SU-DHL-6 (cell line): ENCODE measurements around the gene ELMO2.

Source experiments
- H2AFZ ChIP-seq: fragments of 200-600 bp; sonication (generic); 2 replicates; pipeline ENCODE4 v1.6.1; 2014; ENCODE audit warnings: low read depth, mild to moderate bottlenecking, moderate library complexity, mixed read lengths, antibody characterized with exemption, low read length; ENCODE audit not compliant: severe bottlenecking
- H3F3A ChIP-seq: fragments of 200-600 bp; shearing (Covaris generic); 2 replicates; pipeline ENCODE4 v1.6.0; 2016; ENCODE audit warnings: antibody characterized with exemption, mild to moderate bottlenecking; ENCODE audit not compliant: insufficient read depth
- H3K27ac ChIP-seq: fragments of 200-600 bp; sonication (generic); 2 replicates; pipeline ENCODE4 v1.5.1; 2016; ENCODE audit warnings: low read depth, mild to moderate bottlenecking, low read length, moderate library complexity, mixed read lengths
- H3K27me3 ChIP-seq: fragments of 200-600 bp; sonication (generic), shearing (Covaris generic); 2 replicates; pipeline ENCODE4 v1.6.0; 2014; ENCODE audit warnings: mild to moderate bottlenecking, low read length
- H3K36me3 ChIP-seq: fragments of 200-600 bp; sonication (generic); 2 replicates; pipeline ENCODE4 v1.6.1; 2014; ENCODE audit warnings: mild to moderate bottlenecking, low read length, mixed read lengths
- H3K4me2 ChIP-seq: fragments of 300-600, 200-600 bp; shearing (Covaris generic), sonication (generic); 2 replicates; pipeline ENCODE4 v1.6.0; 2014; ENCODE audit warnings: low read length, low read depth, mild to moderate bottlenecking; ENCODE audit not compliant: poor library complexity, severe bottlenecking
- H3K4me3 ChIP-seq: fragments of 200-600 bp; sonication (generic); 2 replicates; pipeline ENCODE4 v1.5.1; 2014; ENCODE audit warnings: antibody characterized with exemption, low read length, mild to moderate bottlenecking, mixed read lengths; ENCODE audit not compliant: insufficient read depth, poor library complexity, severe bottlenecking
- H3K79me2 ChIP-seq: fragments of 200-600 bp; sonication (generic); 2 replicates; pipeline ENCODE4 v1.6.1; 2014; ENCODE audit warnings: mild to moderate bottlenecking, low read length, moderate library complexity; ENCODE audit not compliant: insufficient read depth
- H3K9ac ChIP-seq: fragments of 200-600 bp; sonication (generic); 2 replicates; pipeline ENCODE4 v1.7.0; 2014; ENCODE audit warnings: mild to moderate bottlenecking, low read length
- H3K9me2 ChIP-seq: fragments of 200-600 bp; sonication (generic); replicated peaks from 2 replicates; pipeline ENCODE4 v1.6.1; 2014; ENCODE audit warnings: low read length; ENCODE audit not compliant: insufficient read depth
- H3K9me3 ChIP-seq: fragments of 200-600 bp; sonication (generic); 2 replicates; pipeline ENCODE4 v1.6.1; 2014; ENCODE audit warnings: low read length, mixed read lengths; ENCODE audit not compliant: insufficient read depth
- H4K20me1 ChIP-seq: fragments of 200-600 bp; sonication (generic); 2 replicates; pipeline ENCODE4 v1.6.1; 2014; ENCODE audit warnings: low read depth, mild to moderate bottlenecking, antibody characterized with exemption, low read length, moderate library complexity, mixed read lengths
- EZH2phosphoT487 ChIP-seq: fragments of 200-600 bp; sonication (generic), shearing (Covaris generic); conservative IDR thresholded peaks from 2 replicates; pipeline ENCODE4 v1.6.1; 2018; ENCODE audit warnings: mild to moderate bottlenecking, antibody characterized with exemption, low read length, moderate library complexity, mixed read lengths
- TF ChIP-seq, protein P1 (sequence below): fragments of 200-600 bp; sonication (generic); IDR thresholded peaks from one replicate; pipeline ENCODE4 v1.5.1; 2017; ENCODE audit warnings: antibody characterized with exemption, mild to moderate bottlenecking, low read length, moderate library complexity; ENCODE audit not compliant: insufficient read depth, poor library complexity, severe bottlenecking

Gene ELMO2

DNA sequence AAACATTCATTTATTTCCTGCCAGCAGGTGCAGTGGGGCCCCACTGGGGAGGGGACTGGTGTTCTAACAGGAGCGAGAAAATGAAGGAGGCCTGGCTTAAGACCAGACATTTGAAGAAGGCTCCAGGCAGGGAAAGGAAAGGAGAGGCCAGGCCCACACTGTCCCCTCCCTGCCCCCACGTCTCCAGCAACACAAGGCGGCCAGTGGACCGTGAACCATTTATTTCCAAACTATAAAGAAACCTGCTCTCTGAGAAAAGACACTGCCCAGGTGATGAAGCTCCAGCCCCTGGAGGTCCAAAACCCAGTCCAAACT lies 56.7 kb downstream of the ELMO2 start:
- H3K27me3 ChIP-seq, result no peaks in the 10 kb centered on the region
- H3K9me2 ChIP-seq, result no peaks in the 10 kb centered on the region
- H3F3A ChIP-seq, result no peaks in the 10 kb centered on the region
- no peak overlapping the region for H3K4me3 ChIP-seq
- no peak overlapping the region for H3K27ac ChIP-seq
- no peaks in the 10 kb centered on the region for H4K20me1 ChIP-seq
- no peaks in the 10 kb centered on the region for H3K36me3 ChIP-seq
- H2AFZ ChIP-seq, result no peak overlapping the region
- H3K79me2 ChIP-seq, result no peaks in the 10 kb centered on the region
- no peak overlapping the region for H3K9ac ChIP-seq
- no peak overlapping the region for H3K4me2 ChIP-seq
- H3K9me3 ChIP-seq, result no peaks in the 10 kb centered on the region
- TF ChIP-seq, protein P1, sequence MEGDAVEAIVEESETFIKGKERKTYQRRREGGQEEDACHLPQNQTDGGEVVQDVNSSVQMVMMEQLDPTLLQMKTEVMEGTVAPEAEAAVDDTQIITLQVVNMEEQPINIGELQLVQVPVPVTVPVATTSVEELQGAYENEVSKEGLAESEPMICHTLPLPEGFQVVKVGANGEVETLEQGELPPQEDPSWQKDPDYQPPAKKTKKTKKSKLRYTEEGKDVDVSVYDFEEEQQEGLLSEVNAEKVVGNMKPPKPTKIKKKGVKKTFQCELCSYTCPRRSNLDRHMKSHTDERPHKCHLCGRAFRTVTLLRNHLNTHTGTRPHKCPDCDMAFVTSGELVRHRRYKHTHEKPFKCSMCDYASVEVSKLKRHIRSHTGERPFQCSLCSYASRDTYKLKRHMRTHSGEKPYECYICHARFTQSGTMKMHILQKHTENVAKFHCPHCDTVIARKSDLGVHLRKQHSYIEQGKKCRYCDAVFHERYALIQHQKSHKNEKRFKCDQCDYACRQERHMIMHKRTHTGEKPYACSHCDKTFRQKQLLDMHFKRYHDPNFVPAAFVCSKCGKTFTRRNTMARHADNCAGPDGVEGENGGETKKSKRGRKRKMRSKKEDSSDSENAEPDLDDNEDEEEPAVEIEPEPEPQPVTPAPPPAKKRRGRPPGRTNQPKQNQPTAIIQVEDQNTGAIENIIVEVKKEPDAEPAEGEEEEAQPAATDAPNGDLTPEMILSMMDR, result no peak
- no peak for TF ChIP-seq EZH2phosphoT487

DNA sequence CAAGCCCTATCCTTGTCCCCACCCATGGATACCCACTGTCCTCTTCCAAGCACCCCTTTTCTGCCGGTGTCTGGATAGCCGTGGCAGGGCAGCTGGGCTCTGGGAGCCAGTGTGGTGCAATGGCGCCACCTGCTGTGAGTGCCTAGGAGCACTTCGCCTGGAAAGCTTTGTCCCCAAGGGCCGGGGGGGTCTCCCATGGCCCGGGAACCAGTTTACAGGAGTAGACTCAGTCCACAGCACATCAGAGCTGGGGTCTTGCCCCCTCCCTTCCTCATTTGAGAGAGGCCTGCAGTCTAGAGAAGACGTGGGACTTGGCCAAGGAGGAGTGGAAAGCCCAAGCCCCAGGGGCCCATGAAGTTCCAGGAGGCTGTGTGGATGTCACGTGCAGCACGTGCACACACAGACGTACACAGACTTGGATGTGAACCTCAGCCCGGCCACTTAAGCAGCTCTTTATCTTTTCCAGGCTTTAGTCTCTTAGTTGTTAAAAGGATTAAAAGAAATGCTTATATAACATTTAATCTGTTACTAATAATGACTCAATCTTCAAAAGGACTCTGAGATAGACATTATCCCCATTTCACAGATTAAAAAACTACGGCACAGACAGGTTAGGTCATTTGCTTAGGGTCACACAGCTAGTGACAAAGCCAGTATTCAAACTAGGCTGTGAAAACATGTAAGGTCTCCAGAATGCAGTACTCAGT lies 57.2 kb downstream of the ELMO2 start:
- no peak for TF ChIP-seq EZH2phosphoT487
- TF ChIP-seq, protein P1, result peak; percentile 49
- no peaks in the 10 kb centered on the region for H4K20me1 ChIP-seq
- no peak overlapping the region for H3K9ac ChIP-seq
- H3K27me3 ChIP-seq, result no peaks in the 10 kb centered on the region
- H3K9me3 ChIP-seq, result no peaks in the 10 kb centered on the region
- no peaks in the 10 kb centered on the region for H3K79me2 ChIP-seq
- H2AFZ ChIP-seq, result no peak overlapping the region
- H3K4me2 ChIP-seq, result no peak overlapping the region
- H3K27ac ChIP-seq, result no peak overlapping the region
- H3K4me3 ChIP-seq, result no peak overlapping the region
- H3K9me2 ChIP-seq, result no peaks in the 10 kb centered on the region
- H3K36me3 ChIP-seq, result no peaks in the 10 kb centered on the region
- no peaks in the 10 kb centered on the region for H3F3A ChIP-seq

DNA sequence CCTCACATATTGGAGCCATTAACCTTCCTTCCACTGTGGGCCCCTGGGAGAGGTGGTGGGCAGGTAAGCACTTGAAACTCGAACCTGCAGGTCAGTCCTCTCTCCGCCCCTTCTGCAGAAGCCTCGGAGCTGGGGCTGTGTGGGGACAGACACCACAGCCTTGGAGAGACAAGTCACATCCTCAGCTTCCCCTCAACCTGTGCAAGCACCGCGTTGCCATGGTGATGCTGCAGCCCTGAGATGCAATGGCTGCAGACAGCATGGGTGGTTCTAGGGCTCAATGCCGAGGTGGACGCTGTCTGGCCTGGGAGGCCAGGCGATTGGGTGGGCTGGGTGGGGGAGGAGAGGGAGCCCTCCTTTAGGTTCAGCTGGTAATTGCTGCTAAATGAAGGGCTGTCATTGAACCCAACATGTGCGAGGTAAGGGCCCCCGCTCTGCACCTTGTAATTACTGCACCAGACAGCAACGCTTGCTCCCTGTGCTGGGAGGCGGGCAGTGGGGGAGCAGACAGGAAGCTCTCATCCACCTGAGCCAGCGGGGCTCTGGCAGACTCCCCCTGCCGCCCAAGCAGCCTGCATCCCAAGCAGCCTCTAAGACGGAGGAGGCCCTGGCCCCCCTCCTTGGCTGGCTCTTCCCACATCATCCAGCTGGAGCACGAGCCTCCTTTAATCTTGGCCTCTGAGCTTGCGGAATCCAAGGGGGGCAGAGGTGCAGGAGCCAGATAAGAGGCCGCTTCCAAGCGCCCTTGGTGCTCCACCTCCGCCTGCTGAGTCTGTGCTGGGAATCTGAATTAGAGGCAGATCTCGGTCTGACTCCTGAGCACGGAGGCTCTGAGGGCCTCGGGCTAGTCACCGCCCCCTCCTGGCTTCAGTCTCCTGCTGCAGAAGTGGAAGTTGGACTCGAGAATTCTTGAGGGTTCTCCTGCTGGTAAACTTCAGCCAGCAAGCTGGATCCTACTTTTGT lies 58.3 kb downstream of the ELMO2 start:
- H3K27me3 ChIP-seq, result no peaks in the 10 kb centered on the region
- no peak overlapping the region for H3K9ac ChIP-seq
- H3K9me3 ChIP-seq, result no peaks in the 10 kb centered on the region
- TF ChIP-seq, protein P1, result no peak
- TF ChIP-seq EZH2phosphoT487, result no peak
- H2AFZ ChIP-seq, result no peak overlapping the region
- no peaks in the 10 kb centered on the region for H3K9me2 ChIP-seq
- H3F3A ChIP-seq, result no peaks in the 10 kb centered on the region
- no peak overlapping the region for H3K4me3 ChIP-seq
- H3K79me2 ChIP-seq, result no peaks in the 10 kb centered on the region
- H3K36me3 ChIP-seq, result no peaks in the 10 kb centered on the region
- H4K20me1 ChIP-seq, result no peaks in the 10 kb centered on the region
- no peak overlapping the region for H3K27ac ChIP-seq
- H3K4me2 ChIP-seq, result no peak overlapping the region
